Lower lobe of right lung (tissue), 2 donors: ENCODE measurements around the gene DNAJC6. TPM values are rescaled to one million over a fixed set of nuclear protein-coding genes. Genes with fewer than 3 reads are reported as not detected.

Experiments
- ATAC-seq, 2 donors: fragments of 200-7000 bp; cut with Tn5 transposase; one replicate each; pipeline ENCODE4 v1.9.1; 2020 to 2022; ENCODE audit warnings: mild to moderate bottlenecking in 2 of 2, moderate library complexity in 2 of 2
- DNase-seq: peaks from one replicate; pipeline ENCODE4 v3.0.0-alpha.2; 2020
- H3K27ac ChIP-seq: fragments of 200-600 bp; one replicate; pipeline ENCODE4 v1.8.0; 2022
- H3K27me3 ChIP-seq: fragments of 200-600 bp; one replicate; pipeline ENCODE4 v1.8.0; 2022; ENCODE audit warnings: low read depth
- H3K36me3 ChIP-seq: fragments of 200-600 bp; one replicate; pipeline ENCODE4 v1.8.0; 2022; ENCODE audit warnings: mild to moderate bottlenecking
- H3K4me1 ChIP-seq: fragments of 200-600 bp; one replicate; pipeline ENCODE4 v1.8.0; 2022
- H3K4me3 ChIP-seq: fragments of 200-600 bp; one replicate; pipeline ENCODE4 v1.8.0; 2022; ENCODE audit warnings: mild to moderate bottlenecking
- H3K9me3 ChIP-seq: fragments of 200-600 bp; one replicate; pipeline ENCODE4 v1.8.0; 2022
- CTCF ChIP-seq: fragments of 200-600 bp; IDR thresholded peaks from one replicate; pipeline ENCODE4 v1.8.0; 2022; ENCODE audit warnings: antibody characterized with exemption, mild to moderate bottlenecking
- intact Hi-C: fragments of 100-400 bp; cut with DNase I; formaldehyde crosslinking; loops from one replicate; pipeline ENCODE4 v1.11.0; 2022
- total RNA-seq: library from RNA; stranded (reverse); fragmentation: NEBNext Ultra II Directional; extraction: Animal tissue kit (Norgen Biotek cat#: 25700); gene quantifications from one replicate; pipeline ENCODE4 v1.2.1, GENCODE V29; 2021
- donor health status: DM: no; HTN: yes; CAD: no; lungs with severe emphysema.

Gene DNAJC6
- total RNA-seq, 1 donor from 2014 or later = 10.5 TPM

- DNase-seq (no peak), ATAC-seq (no peak)
- Histone ChIP-seq H3K4me1 (no peaks in the 10 kb centered on the region), H3K27me3 (no peaks in the 10 kb centered on the region), H3K27ac (no peak overlapping the region), H3K9me3 (no peaks in the 10 kb centered on the region), H3K36me3 (no peaks in the 10 kb centered on the region), H3K4me3 (no peak overlapping the region)
- intact Hi-C loops = no loop called here
- TF ChIP-seq CTCF = no peak
Measured at GRCh38 chr1:65412984-65413375, 103.6 kb downstream of the DNAJC6 start.

- no peak overlapping the region for H3K4me3 ChIP-seq
Measured at GRCh38 chr1:65414538-65414937, 105.2 kb downstream of the DNAJC6 start.

GRCh38 chr1:65416767-65417166 lies 107.4 kb downstream of the DNAJC6 start:
- intact Hi-C loops = no loop called here
- DNase-seq (no peak), ATAC-seq (no peak)
- no peak for TF ChIP-seq CTCF
- Histone ChIP-seq H3K4me3 (no peak overlapping the region), H3K27me3 (no peaks in the 10 kb centered on the region), H3K4me1 (peaks cover 8% of the 10 kb centered on the region), H3K9me3 (no peaks in the 10 kb centered on the region), H3K27ac (no peak overlapping the region), H3K36me3 (no peaks in the 10 kb centered on the region)

More at GRCh38 chr1:65414538-65414937, 105.2 kb downstream of the DNAJC6 start:
- no peak for TF ChIP-seq CTCF
- H3K9me3 ChIP-seq = no peaks in the 10 kb centered on the region
- no peaks in the 10 kb centered on the region for H3K36me3 ChIP-seq
- H3K4me1 ChIP-seq = peaks cover 7% of the 10 kb centered on the region
- DNase-seq = no peak
- H3K27me3 ChIP-seq = no peaks in the 10 kb centered on the region
- no peak overlapping the region for H3K27ac ChIP-seq
- ATAC-seq = no peak
- intact Hi-C loops = no loop called here

- no peak overlapping the region for H3K4me3 ChIP-seq
- H3K4me1 ChIP-seq = peaks cover 18% of the 10 kb centered on the region
- no peak for TF ChIP-seq CTCF
- no peaks in the 10 kb centered on the region for H3K27me3 ChIP-seq
- intact Hi-C loops = no loop called here
- H3K36me3 ChIP-seq = no peaks in the 10 kb centered on the region
- no peaks in the 10 kb centered on the region for H3K9me3 ChIP-seq
- ATAC-seq = no peak
- no peak for DNase-seq
- no peak overlapping the region for H3K27ac ChIP-seq
Measured at GRCh38 chr1:65417729-65418128, 108.4 kb downstream of the DNAJC6 start.

GRCh38 chr1:65418522-65419185 lies 109.3 kb downstream of the DNAJC6 start:
- no peaks in the 10 kb centered on the region for H3K9me3 ChIP-seq
- ATAC-seq (no peak), DNase-seq (no peak)
- H3K4me1 ChIP-seq = peaks cover 27% of the 10 kb centered on the region
- H3K27me3 ChIP-seq = no peaks in the 10 kb centered on the region
- peak overlapping the region; percentile 85 for H3K27ac ChIP-seq
- TF ChIP-seq CTCF = no peak
- H3K36me3 ChIP-seq = no peaks in the 10 kb centered on the region
- no peak overlapping the region for H3K4me3 ChIP-seq
- intact Hi-C loops = no loop called here
